GM21717 (cell line): ENCODE measurements around the gene QKI.
"Not testable (repeated sequence)": the region's sequence is repeated elsewhere in the genome, so short reads cannot be mapped to it uniquely, and the experiment has no call there.

Experiments
- ATAC-seq: cut with Tn5 transposase; IDR thresholded peaks from one replicate; pipeline ENCODE4 v1.9.1; 2021; ENCODE audit warnings: mild to moderate bottlenecking, moderate library complexity; ENCODE audit not compliant: unreplicated experiment

Gene QKI

GRCh38 chr6:163438298-163438939, 23.9 kb downstream of the QKI start:
- no peak for ATAC-seq

GRCh38 chr6:163438940-163439335, 24.4 kb downstream of the QKI start:
- ATAC-seq, result no peak

GRCh38 chr6:163439390-163439789, 24.9 kb downstream of the QKI start:
- ATAC-seq, result not testable (repeated sequence)

- ATAC-seq, result no peak
These were observed 25.5 kb downstream of the QKI start for GRCh38 chr6:163439997-163440396.

GRCh38 chr6:163442336-163442735, 27.8 kb downstream of the QKI start:
- ATAC-seq, result no peak

- ATAC-seq, result no peak
These were observed 29.6 kb downstream of the QKI start for GRCh38 chr6:163444077-163444476.

- no peak for ATAC-seq
These were observed 32.0 kb downstream of the QKI start for GRCh38 chr6:163446549-163446948.

- no peak for ATAC-seq
These were observed 34.6 kb downstream of the QKI start for GRCh38 chr6:163449076-163449475.

- ATAC-seq, result no peak
These were observed 39.9 kb downstream of the QKI start for GRCh38 chr6:163454425-163454824.

GRCh38 chr6:163455552-163455951, 41.0 kb downstream of the QKI start:
- no peak for ATAC-seq

GRCh38 chr6:163457637-163458561, 43.4 kb downstream of the QKI start:
- ATAC-seq, result no peak

GRCh38 chr6:163459007-163459406, 44.5 kb downstream of the QKI start:
- no peak for ATAC-seq

GRCh38 chr6:163459536-163459935, 45.0 kb downstream of the QKI start:
- ATAC-seq, result no peak

GRCh38 chr6:163460307-163460782, 45.8 kb downstream of the QKI start:
- peak; percentile 94 for ATAC-seq

GRCh38 chr6:163461696-163462095, 47.2 kb downstream of the QKI start:
- ATAC-seq, result no peak

GRCh38 chr6:163463180-163463579, 48.7 kb downstream of the QKI start:
- no peak for ATAC-seq

- ATAC-seq, result no peak
These were observed 49.3 kb downstream of the QKI start for GRCh38 chr6:163463795-163464194.

- ATAC-seq, result no peak
These were observed 52.4 kb downstream of the QKI start for GRCh38 chr6:163466839-163467390.

- no peak for ATAC-seq
These were observed 54.2 kb downstream of the QKI start for GRCh38 chr6:163468738-163469137.

GRCh38 chr6:163469459-163469985, 55.0 kb downstream of the QKI start:
- no peak for ATAC-seq

GRCh38 chr6:163470611-163471010, 56.1 kb downstream of the QKI start:
- ATAC-seq, result no peak

- no peak for ATAC-seq
These were observed 60.1 kb downstream of the QKI start for GRCh38 chr6:163474581-163474980.
